ENCODE results near the gene AHNAK.

GRCh38 chr11:62458212-62459002 is 88.2 kb downstream of the AHNAK start:
- TF ChIP-seq EZH2 (IDR thresholded peaks at IDR 0.05; ENCODE audit: borderline replicate concordance, low read depth, low read length, poor library complexity, severe bottlenecking) (no peak), CTCF (conservative IDR thresholded peaks at IDR 0.05; ENCODE audit: low read depth, low read length) (no peak)

Measured in A673 (cell line).